Adrenal gland (tissue), 12 donors: ENCODE data around the gene CHST6. TPM values are rescaled to one million over a fixed set of nuclear protein-coding genes. Genes with fewer than 3 reads are reported as not detected.

Source experiments
- DNase-seq, 7 donors: peaks; one replicate each; pipeline ENCODE4 v3.0.0-alpha.2; 2019 to 2020
- H3K27ac ChIP-seq, 5 donors: fragments of 200-600 bp; sonication (generic) in 4 of 5; 1 replicate in 3 of 5; 2 replicates in 2 of 5; pipeline versions ENCODE4 v1.5.1 to v1.8.0; 2016 to 2020; ENCODE audit warnings: mild to moderate bottlenecking in 1 of 5
- H3K27me3 ChIP-seq: fragments of 200-600 bp; 2 replicates; pipeline ENCODE4 v1.8.0; 2021
- H3K36me3 ChIP-seq, 2 donors: fragments of 200-600 bp; replicated peaks in 1 of 2; 1 replicate in 1 of 2; 2 replicates in 1 of 2; pipeline versions ENCODE4 v1.5.1 to v1.8.0; 2018 to 2022
- H3K4me1 ChIP-seq, 2 donors: fragments of 200-600 bp; replicated peaks in 1 of 2; 1 replicate in 1 of 2; 2 replicates in 1 of 2; pipeline versions ENCODE4 v1.5.1 to v1.8.0; 2018 to 2021
- H3K4me3 ChIP-seq, 4 donors: fragments of 200-600 bp; sonication (generic) in 3 of 4; one replicate each; pipeline ENCODE4 v1.5.1; 2016 to 2018
- H3K9me3 ChIP-seq, 3 donors: fragments of 200-600 bp; sonication (generic) in 1 of 3; replicated peaks in 1 of 3; 1 replicate in 2 of 3; 2 replicates in 1 of 3; pipeline versions ENCODE4 v1.5.1 to v1.8.0; 2016 to 2021
- CTCF ChIP-seq, 6 experiments: fragments of 450-650 bp in 4 of 6; fragments of 200-600 bp in 2 of 6; sonication (generic) in 1 of 6; IDR thresholded peaks; 1 replicate in 5 of 6; 2 replicates in 1 of 6; pipeline versions ENCODE4 v1.5.1 to v1.8.0; 2016 to 2021; ENCODE audit warnings: antibody characterized with exemption in 6 of 6, mild to moderate bottlenecking in 2 of 6, moderate library complexity in 1 of 6
- POLR2A ChIP-seq, 2 donors: fragments of 450-650 bp; IDR thresholded peaks; one replicate each; pipeline ENCODE4 v1.6.1; 2017; ENCODE audit warnings: antibody characterized with exemption in 2 of 2, mild to moderate bottlenecking in 2 of 2, moderate library complexity in 1 of 2
- WGBS, 4 donors: extraction: QIAGEN DNeasy Blood & Tissue Kit in 2 of 4; methylation state at CpG; one replicate each; pipeline versions ENCODE4 v1.1.5 to v1.1.7; 2013 to 2017; 5-methylcytosine and 5-hydroxymethylcytosine counted together
- intact Hi-C, 2 donors: fragments of 100-400 bp; cut with DNase I; formaldehyde crosslinking; loops; one replicate each; pipeline versions ENCODE4 v1.14.1 to v1.15.0; 2022 to 2023
- polyA plus RNA-seq, 3 donors: library from polyadenylated mRNA; stranded (reverse); fragments of 200-250 nt in 2 of 3; fragments of 350-450 nt in 1 of 3; fragmentation: Illumina TruSeq in 1 of 3; extraction: RNeasy Lipid Tissue Mini Kit (QIAGEN cat#74804) in 1 of 3; gene quantifications; one replicate each; pipeline ENCODE4 v1.2.3, GENCODE V29; 2013 to 2014
- total RNA-seq, 9 donors: library from RNA; depleted of rRNA in 4 of 9; stranded (reverse); fragments of >200 nt in 4 of 9; fragments of 120-200 nt in 1 of 9; fragmentation: NEBNext Ultra II Directional in 1 of 9; extraction: Animal tissue kit (Norgen Biotek cat#: 25700) in 1 of 9; gene quantifications; one replicate each; pipeline versions ENCODE4 v1.1.0 to v1.2.4, GENCODE V29; 2013 to 2023
- donor health status: healthy with polysubstance abuse.
- donor health status: Bipolar disorder and iron deficiency.
- donor health status: DM: yes; HTN: yes; CAD: no.
- donor health status: DM: no; HTN: no; CAD: no.
- donor health status: DM: no; HTN: no; CAD: no.
- donor health status: DM: yes; HTN: yes; CAD: no.

CHST6 gene
- total and polyA plus RNA-seq, 12 donors = 3.1 to 65.8 (median 29.9) TPM

- intact Hi-C loops = no loop called here
- H3K4me1 ChIP-seq = no peaks in the 10 kb centered on the region
Measured at GRCh38 chr16:75532142-75532765, 37.0 kb upstream of the CHST6 start.

GRCh38 chr16:75529959-75530358, 34.7 kb upstream of the CHST6 start:
- intact Hi-C loops = loop anchor here in 1 of 2 donors (5.0 kb wide), 1 partner anchor 57 kb away; no protein-coding TSS in a partner anchor
- no peak for DNase-seq

More at GRCh38 chr16:75532142-75532765, 37.0 kb upstream of the CHST6 start:
- WGBS, 4 donors = 80 to 86% (median 84%) methylated on average over 7 to 8 of the region's 8 CpGs
- Histone ChIP-seq H3K4me3 (no peak overlapping the region), H3K9me3 (no peaks in the 10 kb centered on the region), H3K27ac (no peak overlapping the region), H3K27me3 (no peaks in the 10 kb centered on the region), H3K36me3 (no peaks in the 10 kb centered on the region)
- no peak for DNase-seq
- no peak for TF ChIP-seq CTCF (IDR thresholded peaks at IDR 0.05)
- TF ChIP-seq POLR2A (IDR thresholded peaks at IDR 0.05) = no peak

GRCh38 chr16:75529056-75529905, 34.0 kb upstream of the CHST6 start:
- WGBS, 4 donors = 87 to 96% (median 93%) methylated on average over 41 to 81 of the region's 81 CpGs
- H3K27ac ChIP-seq = no peak overlapping the region
- intact Hi-C loops = loop anchor here in 1 of 2 donors (5.0 kb wide), 1 partner anchor 58 kb away; no protein-coding TSS in a partner anchor
- H3K27me3 ChIP-seq = no peaks in the 10 kb centered on the region
- DNase-seq = no peak
- H3K36me3 ChIP-seq = no peaks in the 10 kb centered on the region
- no peak for TF ChIP-seq CTCF (IDR thresholded peaks at IDR 0.05)
- TF ChIP-seq POLR2A (IDR thresholded peaks at IDR 0.05) = no peak
- H3K4me3 ChIP-seq = no peak overlapping the region
- no peaks in the 10 kb centered on the region for H3K4me1 ChIP-seq
- no peaks in the 10 kb centered on the region for H3K9me3 ChIP-seq

More at GRCh38 chr16:75529959-75530358, 34.7 kb upstream of the CHST6 start:
- no peaks in the 10 kb centered on the region for H3K36me3 ChIP-seq
- no peaks in the 10 kb centered on the region for H3K27me3 ChIP-seq
- H3K4me1 ChIP-seq = no peaks in the 10 kb centered on the region
- TF ChIP-seq CTCF (IDR thresholded peaks at IDR 0.05) (no peak), POLR2A (IDR thresholded peaks at IDR 0.05) (no peak)
- no peak overlapping the region for H3K27ac ChIP-seq
- H3K4me3 ChIP-seq = no peak overlapping the region
- 89 to 97% (median 95%) methylated on average over 26 to 29 of the region's 29 CpGs for WGBS, 4 donors
- H3K9me3 ChIP-seq = no peaks in the 10 kb centered on the region

GRCh38 chr16:75527825-75528299, 32.6 kb upstream of the CHST6 start:
- no peaks in the 10 kb centered on the region for H3K36me3 ChIP-seq
- DNase-seq = peak in 2 of 7 donors; percentile 13 to 25
- TF ChIP-seq CTCF (IDR thresholded peaks at IDR 0.05) (no peak), POLR2A (IDR thresholded peaks at IDR 0.05) (no peak)
- no peaks in the 10 kb centered on the region for H3K4me1 ChIP-seq
- intact Hi-C loops = loop anchor here in 1 of 2 donors (5.0 kb wide), 1 partner anchor 59 kb away; no protein-coding TSS in a partner anchor
- WGBS, 4 donors = 62 to 78% (median 68%) methylated on average over 5 of the region's 5 CpGs
- H3K4me3 ChIP-seq = no peak overlapping the region
- no peak overlapping the region for H3K27ac ChIP-seq
- no peaks in the 10 kb centered on the region for H3K27me3 ChIP-seq
- no peaks in the 10 kb centered on the region for H3K9me3 ChIP-seq
